Stomach (tissue), 9 donors: Measurements from ENCODE around the gene DPT. TPM values are rescaled to one million over a fixed set of nuclear protein-coding genes. Genes with fewer than 3 reads are reported as not detected.

Source experiments
- DNase-seq, 2 donors: peaks; one replicate each; pipeline versions ENCODE4 v3.0.0 to v3.0.0-alpha.2; 2013 to 2019
- H3K27ac ChIP-seq, 5 donors: fragments of 200-600 bp in 4 of 5; sonication (generic) in 4 of 5; one replicate each; pipeline ENCODE4 v1.5.1; 2013 to 2019; ENCODE audit warnings: mild to moderate bottlenecking in 1 of 5, moderate library complexity in 1 of 5
- H3K27me3 ChIP-seq, 3 donors: fragments of 200-600 bp; sonication (generic); one replicate each; pipeline ENCODE4 v1.5.1; 2017 to 2019; ENCODE audit warnings: mixed run types in 1 of 3
- H3K36me3 ChIP-seq, 4 donors: fragments of 200-600 bp; sonication (generic); 1 replicate in 3 of 4; 2 replicates in 1 of 4; pipeline ENCODE4 v1.5.1; 2016 to 2019
- H3K4me1 ChIP-seq, 4 donors: fragments of 200-600 bp; sonication (generic); one replicate each; pipeline ENCODE4 v1.5.1; 2016 to 2019
- H3K4me3 ChIP-seq, 4 donors: fragments of 200-600 bp; sonication (generic) in 3 of 4; one replicate each; pipeline ENCODE4 v1.5.1; 2016 to 2019; ENCODE audit warnings: mild to moderate bottlenecking in 1 of 4
- H3K9me3 ChIP-seq, 4 donors: fragments of 200-600 bp; sonication (generic); one replicate each; pipeline ENCODE4 v1.5.1; 2016 to 2019
- CTCF ChIP-seq, 7 experiments: fragments of 450-650 bp in 4 of 7; fragments of 200-600 bp in 3 of 7; sonication (generic) in 3 of 7; IDR thresholded peaks; one replicate each; pipeline ENCODE4 v1.5.1; 2016 to 2019; ENCODE audit warnings: antibody characterized with exemption in 7 of 7, control low read depth in 2 of 7, mild to moderate bottlenecking in 1 of 7
- EP300 ChIP-seq: sonication (generic); formaldehyde crosslinking; IDR thresholded peaks from one replicate; pipeline ENCODE4 v1.6.1; 2017; ENCODE audit warnings: antibody characterized with exemption
- POLR2A ChIP-seq, 4 donors: fragments of 450-650 bp; IDR thresholded peaks; one replicate each; pipeline ENCODE4 v1.6.1; 2016; ENCODE audit warnings: antibody characterized with exemption in 4 of 4, control low read depth in 2 of 4, mild to moderate bottlenecking in 1 of 4, moderate library complexity in 1 of 4
- POLR2AphosphoS5 ChIP-seq, 3 donors: sonication (generic); formaldehyde crosslinking; IDR thresholded peaks; one replicate each; pipeline ENCODE4 v1.6.1; 2016; ENCODE audit warnings: antibody characterized with exemption in 3 of 3
- WGBS, 5 donors: extraction: QIAGEN DNeasy Blood & Tissue Kit in 3 of 5; methylation state at CpG; one replicate each; pipeline versions ENCODE4 v1.1.5 to v1.1.7; 2013 to 2018; 5-methylcytosine and 5-hydroxymethylcytosine counted together
- intact Hi-C: fragments of 100-400 bp; cut with DNase I; formaldehyde crosslinking; loops from one replicate; pipeline ENCODE4 v1.15.1; 2023; ENCODE audit warnings: low total_unique reads
- polyA plus RNA-seq, 3 donors: library from polyadenylated mRNA; stranded (reverse); fragments of 200-250 nt; gene quantifications; one replicate each; pipeline ENCODE4 v1.2.3, GENCODE V29; 2013
- total RNA-seq, 5 donors: library from RNA; depleted of rRNA; stranded (reverse); fragments of >200 nt; gene quantifications; one replicate each; pipeline versions ENCODE4 v1.1.0 to v1.2.3, GENCODE V29; 2014 to 2016
- donor health status: healthy with polysubstance abuse.
- donor health status: Bipolar disorder and iron deficiency.
- donor health status: healthy.

The DPT gene
- total and polyA plus RNA-seq, 8 donors: 20.1 to 86.7 (median 47.1) TPM

GRCh38 chr1:168671782-168672181, 57.2 kb downstream of the DPT start:
- H3K27ac ChIP-seq: no peak overlapping the region

GRCh38 chr1:168665975-168666374, 63.0 kb downstream of the DPT start:
- H3K9me3 ChIP-seq: no peaks in the 10 kb centered on the region
- H3K4me3 ChIP-seq: no peak overlapping the region
- no peak for DNase-seq
- intact Hi-C loops: no loop called here
- no peaks in the 10 kb centered on the region for H3K4me1 ChIP-seq
- no peaks in the 10 kb centered on the region for H3K36me3 ChIP-seq
- H3K27ac ChIP-seq: no peak overlapping the region
- TF ChIP-seq EP300 (no peak), POLR2A (IDR thresholded peaks at IDR 0.05) (no peak), POLR2AphosphoS5 (IDR thresholded peaks at IDR 0.05) (no peak), CTCF (IDR thresholded peaks at IDR 0.05) (no peak)
- H3K27me3 ChIP-seq: no peaks in the 10 kb centered on the region
- 80 to 91% (median 83%) methylated on average over 1 of the region's 1 CpG for WGBS, 5 donors

More at GRCh38 chr1:168671782-168672181, 57.2 kb downstream of the DPT start:
- no peak overlapping the region for H3K4me3 ChIP-seq
- H3K27me3 ChIP-seq: no peaks in the 10 kb centered on the region
- intact Hi-C loops: no loop called here
- no peaks in the 10 kb centered on the region for H3K36me3 ChIP-seq
- TF ChIP-seq CTCF (IDR thresholded peaks at IDR 0.05) (no peak), POLR2A (IDR thresholded peaks at IDR 0.05) (no peak), EP300 (no peak), POLR2AphosphoS5 (IDR thresholded peaks at IDR 0.05) (no peak)
- no peak for DNase-seq
- peaks cover 0 to 8% (median 0%) of the 10 kb centered on the region in 4 donors for H3K9me3 ChIP-seq
- H3K4me1 ChIP-seq: no peaks in the 10 kb centered on the region

- H3K27me3 ChIP-seq: no peaks in the 10 kb centered on the region
- no peak for DNase-seq
- H3K36me3 ChIP-seq: no peaks in the 10 kb centered on the region
- H3K27ac ChIP-seq: no peak overlapping the region
- TF ChIP-seq POLR2A (IDR thresholded peaks at IDR 0.05) (no peak), POLR2AphosphoS5 (IDR thresholded peaks at IDR 0.05) (no peak), EP300 (no peak), CTCF (IDR thresholded peaks at IDR 0.05) (no peak)
- H3K4me1 ChIP-seq: no peaks in the 10 kb centered on the region
- no peak overlapping the region for H3K4me3 ChIP-seq
- intact Hi-C loops: no loop called here
- WGBS, 5 donors: 41 to 73% (median 44%) methylated on average over 3 of the region's 3 CpGs
- H3K9me3 ChIP-seq: no peaks in the 10 kb centered on the region
Measured at GRCh38 chr1:168664069-168664834, 64.8 kb downstream of the DPT start.

- Histone ChIP-seq H3K4me3 (no peak overlapping the region), H3K27ac (no peak overlapping the region)
- 36 to 58% (median 51%) methylated on average over 1 of the region's 1 CpG for WGBS, 5 donors
Measured at GRCh38 chr1:168656485-168656884, 72.5 kb downstream of the DPT start.

More at GRCh38 chr1:168656485-168656884, 72.5 kb downstream of the DPT start:
- Histone ChIP-seq H3K4me1 (no peaks in the 10 kb centered on the region), H3K36me3 (no peaks in the 10 kb centered on the region), H3K9me3 (no peaks in the 10 kb centered on the region), H3K27me3 (no peaks in the 10 kb centered on the region)
- intact Hi-C loops: no loop called here
- no peak for TF ChIP-seq EP300
- no peak for TF ChIP-seq POLR2AphosphoS5 (IDR thresholded peaks at IDR 0.05)
- no peak for TF ChIP-seq CTCF (IDR thresholded peaks at IDR 0.05)
- TF ChIP-seq POLR2A (IDR thresholded peaks at IDR 0.05): no peak
- DNase-seq: no peak
